ENCODE data around the gene SMPDL3A. TPM values are rescaled to one million over a fixed set of nuclear protein-coding genes. Genes with fewer than 3 reads are reported as not detected.
"Not testable (repeated sequence)": the region's sequence is repeated elsewhere in the genome, so short reads cannot be mapped to it uniquely, and the experiment has no call there.

Gene SMPDL3A
- total RNA-seq = 44.7 TPM

GRCh38 chr6:122789182-122790027 is at the start of gene SMPDL3A:
TSS of gene SMPDL3A (plus strand) at chr6:122789258. CDS start at chr6:122789347, 89 bp downstream.
- H3K9me3 ChIP-seq = no peaks in the 10 kb centered on the region
- H3K27ac ChIP-seq = peak within 1 kb of the TSS; percentile 96
- H3K36me3 ChIP-seq = no peaks in the 10 kb centered on the region
- H3K4me1 ChIP-seq = peaks cover 42% of the 10 kb centered on the region
- intact Hi-C loops (cut with DNase I) = no loop called here
- peak in 1 of 3 experiments; percentile 68 for TF ChIP-seq CTCF (IDR thresholded peaks at IDR 0.05)
- peak in 1 of 2 donors; percentile 47 for TF ChIP-seq POLR2A (IDR thresholded peaks at IDR 0.05)
- TF ChIP-seq POLR2AphosphoS5 (IDR thresholded peaks at IDR 0.05; ENCODE audit: insufficient read depth in 1 of 2, low read depth in 1 of 2) = peak; percentile 0 to 92
- H3K27me3 ChIP-seq = no peaks in the 10 kb centered on the region
- H3K4me3 ChIP-seq = peak within 1 kb of the TSS; percentile 70 to 78
- no peak for DNase-seq (ENCODE audit: extremely low spot score in 2 of 2)

GRCh38 chr6:122740091-122740490 is 49.0 kb upstream of the SMPDL3A start:
- Histone ChIP-seq H3K27ac (no peak overlapping the region), H3K9me3 (no peaks in the 10 kb centered on the region), H3K4me3 (no peak overlapping the region), H3K27me3 (no peaks in the 10 kb centered on the region), H3K4me1 (peaks cover 24% of the 10 kb centered on the region), H3K36me3 (no peaks in the 10 kb centered on the region)
- TF ChIP-seq POLR2A (IDR thresholded peaks at IDR 0.05) (no peak), POLR2AphosphoS5 (IDR thresholded peaks at IDR 0.05; ENCODE audit: insufficient read depth in 1 of 2, low read depth in 1 of 2) (no peak), CTCF (IDR thresholded peaks at IDR 0.05) (no peak)
- intact Hi-C loops (cut with DNase I) = no loop called here
- DNase-seq (ENCODE audit: extremely low spot score in 2 of 2) = no peak

GRCh38 chr6:122740936-122741335 is 48.1 kb upstream of the SMPDL3A start:
- no peaks in the 10 kb centered on the region for H3K9me3 ChIP-seq
- H3K36me3 ChIP-seq = no peaks in the 10 kb centered on the region
- H3K27me3 ChIP-seq = no peaks in the 10 kb centered on the region
- intact Hi-C loops (cut with DNase I) = no loop called here
- H3K27ac ChIP-seq = no peak overlapping the region
- H3K4me1 ChIP-seq = peaks cover 15% of the 10 kb centered on the region
- TF ChIP-seq CTCF (IDR thresholded peaks at IDR 0.05) (no peak), POLR2AphosphoS5 (IDR thresholded peaks at IDR 0.05; ENCODE audit: insufficient read depth in 1 of 2, low read depth in 1 of 2) (no peak), POLR2A (IDR thresholded peaks at IDR 0.05) (no peak)
- no peak for DNase-seq (ENCODE audit: extremely low spot score in 2 of 2)
- no peak overlapping the region for H3K4me3 ChIP-seq

- H3K27ac ChIP-seq; H3K27me3 ChIP-seq; H3K4me3 ChIP-seq; H3K36me3 ChIP-seq; intact Hi-C loops (cut with DNase I); H3K4me1 ChIP-seq; H3K9me3 ChIP-seq; DNase-seq (ENCODE audit: extremely low spot score in 2 of 2): not testable (repeated sequence)
Measured at GRCh38 chr6:122744247-122744646, 44.8 kb upstream of the SMPDL3A start.

GRCh38 chr6:122744856-122745255 is 44.2 kb upstream of the SMPDL3A start:
- H3K4me3 ChIP-seq; H3K27ac ChIP-seq; H3K27me3 ChIP-seq; DNase-seq (ENCODE audit: extremely low spot score in 2 of 2); H3K9me3 ChIP-seq; intact Hi-C loops (cut with DNase I); H3K36me3 ChIP-seq; H3K4me1 ChIP-seq: not testable (repeated sequence)

GRCh38 chr6:122746688-122747087 is 42.4 kb upstream of the SMPDL3A start:
- intact Hi-C loops (cut with DNase I) = no loop called here

More at GRCh38 chr6:122746688-122747087, 42.4 kb upstream of the SMPDL3A start:
- no peak overlapping the region for H3K4me3 ChIP-seq
- no peaks in the 10 kb centered on the region for H3K27me3 ChIP-seq
- no peaks in the 10 kb centered on the region for H3K9me3 ChIP-seq
- no peak overlapping the region for H3K27ac ChIP-seq
- no peaks in the 10 kb centered on the region for H3K4me1 ChIP-seq
- no peak for DNase-seq (ENCODE audit: extremely low spot score in 2 of 2)
- no peak for TF ChIP-seq CTCF (IDR thresholded peaks at IDR 0.05)
- no peak for TF ChIP-seq POLR2AphosphoS5 (IDR thresholded peaks at IDR 0.05; ENCODE audit: insufficient read depth in 1 of 2, low read depth in 1 of 2)
- TF ChIP-seq POLR2A (IDR thresholded peaks at IDR 0.05) = no peak
- H3K36me3 ChIP-seq = no peaks in the 10 kb centered on the region
